Activated T-cell treated with anti-CD3 and anti-CD28 coated beads, Interleukin-2, amount 50 U/mL, for 4 hours (primary cell): ENCODE data around the gene ARHGAP44. TPM values are rescaled to one million over a fixed set of nuclear protein-coding genes. Genes with fewer than 3 reads are reported as not detected.

Experiments
- ATAC-seq, 2 donors: fragments of 200-7000 bp; cut with Tn5 transposase; one replicate each; pipeline ENCODE4 v1.10.0; 2021
- DNase-seq: peaks from one replicate; pipeline ENCODE4 v3.0.0-alpha.2; 2020
- H3K27me3 Mint-ChIP-seq: one replicate; pipeline ENCODE4 v1.8.0; 2021; ENCODE audit warnings: low read depth, mixed read lengths
- H3K36me3 Mint-ChIP-seq: one replicate; pipeline ENCODE4 v1.8.0; 2022; ENCODE audit warnings: mixed read lengths; ENCODE audit not compliant: insufficient read depth
- H3K4me1 Mint-ChIP-seq: one replicate; pipeline ENCODE4 v1.8.0; 2021; ENCODE audit warnings: low read depth, mixed read lengths
- H3K4me3 Mint-ChIP-seq: one replicate; pipeline ENCODE4 v1.8.0; 2021; ENCODE audit warnings: mild to moderate bottlenecking, moderate library complexity, mixed read lengths
- H3K9me3 Mint-ChIP-seq: one replicate; pipeline ENCODE4 v1.8.0; 2021; ENCODE audit warnings: mixed read lengths
- total RNA-seq, 3 donors: library from RNA; stranded (reverse); gene quantifications; one replicate each; pipeline ENCODE4 v1.2.1, GENCODE V29; 2021

ARHGAP44 gene
- total RNA-seq, 3 donors from 2014 or later = 0.10 to 0.11 TPM; not detected in 1

DNA sequence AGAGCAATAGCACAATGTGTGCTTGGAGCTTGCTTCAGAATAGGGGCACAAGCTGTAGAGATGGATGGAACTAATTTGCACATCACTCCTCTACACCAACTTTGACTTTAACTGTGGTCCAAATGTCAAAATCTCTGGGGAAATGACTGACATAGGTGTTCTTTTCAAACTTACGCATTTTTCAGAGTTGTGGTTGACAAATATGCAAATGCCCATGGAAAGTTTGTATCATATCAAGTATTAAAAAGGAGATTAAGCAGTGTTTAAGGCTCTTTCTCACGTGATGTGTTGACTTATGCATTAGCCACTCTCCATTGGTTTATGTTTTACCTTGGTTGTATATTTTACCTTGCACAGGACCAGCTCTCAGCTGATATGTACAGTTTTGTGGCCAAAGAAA lies 151.4 kb downstream of the ARHGAP44 start:
- H3K9me3 Mint-ChIP-seq = no peaks in the 10 kb centered on the region
- H3K27me3 Mint-ChIP-seq = peaks cover 3% of the 10 kb centered on the region
- H3K4me1 Mint-ChIP-seq = no peaks in the 10 kb centered on the region
- H3K4me3 Mint-ChIP-seq = no peak overlapping the region
- DNase-seq = no peak
- no peaks in the 10 kb centered on the region for H3K36me3 Mint-ChIP-seq
- no peak for ATAC-seq

DNA sequence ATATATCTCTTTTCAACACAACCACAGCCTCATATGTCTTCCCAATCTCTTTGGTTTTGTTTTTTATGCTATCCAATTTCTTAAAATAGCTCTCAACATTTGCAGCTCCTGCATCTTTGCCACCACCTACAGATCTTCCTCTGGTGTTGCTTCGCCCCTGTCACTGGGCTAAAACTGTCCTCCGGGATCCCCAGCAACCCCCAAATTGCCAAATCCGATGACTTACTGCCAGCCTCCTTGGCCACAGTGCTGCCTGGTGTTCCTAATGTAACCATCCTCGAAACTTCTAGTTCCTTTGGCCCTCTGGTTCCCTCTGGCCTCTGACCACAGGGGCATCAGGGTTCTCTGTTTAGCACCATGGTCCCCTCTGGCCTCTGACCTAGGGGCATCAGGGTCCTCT lies 157.7 kb downstream of the ARHGAP44 start:
- Mint-ChIP-seq H3K4me1 (no peaks in the 10 kb centered on the region), H3K4me3 (no peak overlapping the region), H3K36me3 (no peaks in the 10 kb centered on the region), H3K27me3 (peaks cover 4% of the 10 kb centered on the region), H3K9me3 (no peaks in the 10 kb centered on the region)
- no peak for DNase-seq
- no peak for ATAC-seq

- peaks cover 3% of the 10 kb centered on the region for H3K9me3 Mint-ChIP-seq
- no peaks in the 10 kb centered on the region for H3K36me3 Mint-ChIP-seq
- ATAC-seq (no peak), DNase-seq (no peak)
- no peak overlapping the region for H3K4me3 Mint-ChIP-seq
- H3K27me3 Mint-ChIP-seq = peaks cover 4% of the 10 kb centered on the region
- H3K4me1 Mint-ChIP-seq = no peaks in the 10 kb centered on the region
These were observed 162.7 kb downstream of the ARHGAP44 start for GRCh38 chr17:12952012-12952411.

DNA sequence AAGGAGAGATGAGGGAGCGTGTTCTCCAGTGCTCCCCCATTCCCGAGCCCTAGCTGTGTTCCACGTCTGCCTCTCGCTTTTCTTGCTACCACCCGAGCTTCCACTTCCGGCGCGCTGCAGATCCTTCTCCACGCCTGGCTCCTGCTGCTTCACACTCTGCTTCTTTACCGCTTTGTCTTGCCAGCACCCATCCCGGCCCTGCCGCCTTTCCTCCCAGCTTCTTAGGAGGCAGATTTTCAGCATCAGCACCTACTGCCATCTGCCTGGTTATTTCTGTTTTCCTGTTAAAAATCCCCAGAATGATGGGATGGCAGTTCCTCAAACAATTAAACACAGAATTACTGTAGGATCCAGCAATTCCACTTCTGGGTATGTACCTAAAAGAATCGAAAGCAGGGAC lies 163.9 kb downstream of the ARHGAP44 start:
- Mint-ChIP-seq H3K9me3 (peaks cover 7% of the 10 kb centered on the region), H3K36me3 (no peaks in the 10 kb centered on the region), H3K27me3 (no peaks in the 10 kb centered on the region), H3K4me3 (no peak overlapping the region), H3K4me1 (no peaks in the 10 kb centered on the region)
- DNase-seq (no peak), ATAC-seq (no peak)

DNA sequence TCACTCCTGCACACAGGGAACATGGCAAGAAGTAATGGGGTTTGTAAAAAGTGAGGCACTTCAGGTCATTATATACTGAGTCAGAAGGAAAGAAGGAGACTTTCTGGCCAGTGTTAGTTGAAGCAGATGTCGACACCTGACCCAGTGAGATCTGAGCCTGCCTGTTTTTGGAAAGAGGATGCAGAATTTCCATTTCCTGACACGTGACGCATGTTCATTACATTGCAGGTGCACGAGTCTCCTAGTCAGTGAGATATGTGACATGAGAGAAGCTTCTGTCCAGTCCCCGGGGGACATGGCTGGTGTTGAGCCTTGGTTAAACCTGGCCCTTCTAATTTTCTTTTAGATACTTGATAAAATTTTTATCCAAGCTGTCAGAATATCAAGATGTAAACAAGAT lies 166.2 kb downstream of the ARHGAP44 start:
- Mint-ChIP-seq H3K9me3 (peaks cover 7% of the 10 kb centered on the region), H3K4me3 (no peak overlapping the region), H3K36me3 (no peaks in the 10 kb centered on the region), H3K4me1 (no peaks in the 10 kb centered on the region), H3K27me3 (no peaks in the 10 kb centered on the region)
- no peak for DNase-seq
- no peak for ATAC-seq

GRCh38 chr17:12958786-12959185 lies 169.5 kb downstream of the ARHGAP44 start:
- DNase-seq (no peak), ATAC-seq (no peak)
- peaks cover 7% of the 10 kb centered on the region for H3K9me3 Mint-ChIP-seq
- no peaks in the 10 kb centered on the region for H3K27me3 Mint-ChIP-seq
- H3K4me1 Mint-ChIP-seq = no peaks in the 10 kb centered on the region
- no peak overlapping the region for H3K4me3 Mint-ChIP-seq
- H3K36me3 Mint-ChIP-seq = no peaks in the 10 kb centered on the region

- Mint-ChIP-seq H3K9me3 (peaks cover 7% of the 10 kb centered on the region), H3K4me1 (no peaks in the 10 kb centered on the region), H3K27me3 (no peaks in the 10 kb centered on the region), H3K4me3 (no peak overlapping the region), H3K36me3 (no peaks in the 10 kb centered on the region)
- DNase-seq = no peak
- no peak for ATAC-seq
These were observed 170.1 kb downstream of the ARHGAP44 start for GRCh38 chr17:12959441-12959840.

- no peaks in the 10 kb centered on the region for H3K4me1 Mint-ChIP-seq
- peaks cover 4% of the 10 kb centered on the region for H3K9me3 Mint-ChIP-seq
- no peaks in the 10 kb centered on the region for H3K27me3 Mint-ChIP-seq
- no peak for ATAC-seq
- H3K4me3 Mint-ChIP-seq = no peak overlapping the region
- no peak for DNase-seq
- no peaks in the 10 kb centered on the region for H3K36me3 Mint-ChIP-seq
These were observed 172.4 kb downstream of the ARHGAP44 start for GRCh38 chr17:12961655-12962054.

DNA sequence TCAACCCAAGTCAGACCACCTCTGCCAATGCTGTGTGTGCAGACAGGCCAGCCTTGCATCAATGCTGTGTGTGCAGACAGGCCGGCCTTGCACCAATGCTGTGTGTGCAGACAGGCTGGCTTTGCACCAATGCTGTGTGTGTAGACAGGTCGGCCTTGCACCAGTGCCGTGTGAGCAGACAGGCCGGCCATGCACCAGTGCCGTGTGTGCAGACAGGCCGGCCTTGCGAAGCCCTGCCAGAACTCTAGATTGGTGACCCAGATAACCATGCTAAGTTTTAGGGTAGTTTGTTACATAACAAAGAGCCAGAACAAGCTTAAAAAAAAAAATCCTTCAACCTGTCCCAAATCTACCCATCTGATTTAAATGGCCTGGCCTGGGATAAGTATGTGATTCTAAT lies 174.2 kb downstream of the ARHGAP44 start:
- H3K4me3 Mint-ChIP-seq = no peak overlapping the region
- ATAC-seq = no peak
- H3K4me1 Mint-ChIP-seq = no peaks in the 10 kb centered on the region
- no peaks in the 10 kb centered on the region for H3K9me3 Mint-ChIP-seq
- no peak for DNase-seq
- no peaks in the 10 kb centered on the region for H3K27me3 Mint-ChIP-seq
- no peaks in the 10 kb centered on the region for H3K36me3 Mint-ChIP-seq

GRCh38 chr17:12964162-12964561 lies 174.9 kb downstream of the ARHGAP44 start:
- DNase-seq (no peak), ATAC-seq (no peak)
- H3K27me3 Mint-ChIP-seq = no peaks in the 10 kb centered on the region
- H3K36me3 Mint-ChIP-seq = no peaks in the 10 kb centered on the region
- no peaks in the 10 kb centered on the region for H3K4me1 Mint-ChIP-seq
- no peak overlapping the region for H3K4me3 Mint-ChIP-seq
- H3K9me3 Mint-ChIP-seq = no peaks in the 10 kb centered on the region

DNA sequence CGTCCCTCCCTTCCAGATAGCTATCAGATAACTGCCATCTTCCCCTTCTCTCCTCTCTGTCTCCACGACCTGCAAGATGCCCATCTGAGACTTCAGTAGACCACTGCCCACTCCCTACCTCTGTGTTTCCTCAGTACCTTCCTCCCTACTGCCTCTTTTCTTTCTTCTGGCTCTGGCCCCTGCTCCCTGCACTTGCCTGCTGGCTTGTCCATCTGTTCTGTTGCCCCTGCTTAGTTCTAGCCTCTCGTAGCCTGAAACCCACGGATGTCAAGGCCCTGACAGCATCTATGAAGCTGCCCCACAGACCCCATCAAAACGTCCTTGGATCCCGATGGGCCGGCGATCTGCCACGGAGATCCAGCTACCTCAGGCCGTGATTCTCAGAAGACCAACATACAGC lies 175.5 kb downstream of the ARHGAP44 start:
- no peaks in the 10 kb centered on the region for H3K9me3 Mint-ChIP-seq
- no peaks in the 10 kb centered on the region for H3K4me1 Mint-ChIP-seq
- H3K36me3 Mint-ChIP-seq = no peaks in the 10 kb centered on the region
- ATAC-seq = no peak
- no peaks in the 10 kb centered on the region for H3K27me3 Mint-ChIP-seq
- no peak for DNase-seq
- H3K4me3 Mint-ChIP-seq = no peak overlapping the region

- Mint-ChIP-seq H3K4me3 (no peak overlapping the region), H3K27me3 (no peaks in the 10 kb centered on the region), H3K4me1 (no peaks in the 10 kb centered on the region), H3K36me3 (no peaks in the 10 kb centered on the region), H3K9me3 (no peaks in the 10 kb centered on the region)
- no peak for DNase-seq
- ATAC-seq = no peak
These were observed 176.7 kb downstream of the ARHGAP44 start for GRCh38 chr17:12965988-12966387.

GRCh38 chr17:12966413-12966812 lies 177.1 kb downstream of the ARHGAP44 start:
- no peak for ATAC-seq
- no peak for DNase-seq
- no peaks in the 10 kb centered on the region for H3K4me1 Mint-ChIP-seq
- H3K27me3 Mint-ChIP-seq = peaks cover under 1% of the 10 kb centered on the region
- no peaks in the 10 kb centered on the region for H3K36me3 Mint-ChIP-seq
- H3K9me3 Mint-ChIP-seq = no peaks in the 10 kb centered on the region
- no peak overlapping the region for H3K4me3 Mint-ChIP-seq

DNA sequence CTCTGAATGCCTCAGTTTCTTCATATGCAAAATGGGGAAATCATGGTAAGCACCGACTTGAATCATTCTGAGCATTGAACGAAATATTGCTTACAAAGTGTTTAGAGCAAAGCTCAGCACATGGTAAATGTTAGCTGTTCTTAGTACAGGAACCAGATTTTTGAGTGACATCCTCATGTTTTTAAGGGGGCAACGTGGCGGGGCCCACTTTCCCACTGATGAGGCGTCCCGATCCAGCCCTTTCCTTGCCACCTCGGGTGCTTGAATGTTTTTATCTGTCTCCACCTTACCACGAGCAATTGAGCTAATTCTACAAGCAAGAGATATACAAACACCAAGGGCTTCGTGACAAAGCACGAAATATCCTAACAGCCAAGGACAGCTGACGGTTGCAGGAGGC lies 178.7 kb downstream of the ARHGAP44 start:
- Mint-ChIP-seq H3K4me1 (no peaks in the 10 kb centered on the region), H3K36me3 (no peaks in the 10 kb centered on the region), H3K27me3 (peaks cover 9% of the 10 kb centered on the region), H3K4me3 (no peak overlapping the region), H3K9me3 (no peaks in the 10 kb centered on the region)
- DNase-seq = no peak
- no peak for ATAC-seq

- peaks cover 47% of the 10 kb centered on the region for H3K27me3 Mint-ChIP-seq
- DNase-seq = no peak
- peak; percentile 25 to 34 for ATAC-seq
- peaks cover 3% of the 10 kb centered on the region for H3K4me1 Mint-ChIP-seq
- no peaks in the 10 kb centered on the region for H3K9me3 Mint-ChIP-seq
- no peak overlapping the region for H3K4me3 Mint-ChIP-seq
- H3K36me3 Mint-ChIP-seq = no peaks in the 10 kb centered on the region
These were observed 184.3 kb downstream of the ARHGAP44 start for GRCh38 chr17:12973496-12974004.

DNA sequence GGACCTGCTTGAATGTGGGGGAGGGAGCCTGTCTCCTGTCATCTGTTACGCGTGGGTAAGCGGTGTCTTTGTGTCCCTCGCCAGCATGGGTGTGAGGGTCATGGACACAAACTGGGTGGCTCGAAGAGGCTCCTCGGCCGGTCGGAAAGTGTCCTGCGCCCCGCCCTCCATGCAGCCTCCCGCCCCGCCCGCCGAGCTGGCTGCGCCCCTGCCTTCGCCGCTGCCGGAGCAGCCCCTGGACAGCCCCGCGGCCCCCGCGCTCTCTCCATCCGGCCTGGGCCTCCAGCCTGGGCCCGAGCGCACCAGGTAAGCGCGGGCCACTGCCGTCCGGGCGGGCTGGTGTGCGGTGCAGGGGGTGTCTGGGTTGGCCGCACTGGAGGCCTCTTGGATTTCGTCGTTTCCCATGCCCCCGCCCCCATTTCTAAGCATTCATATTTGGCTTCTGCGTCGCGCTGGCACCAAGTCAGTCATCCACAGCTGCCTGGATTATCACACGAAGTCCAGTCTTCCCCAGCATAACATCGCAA lies 184.8 kb downstream of the ARHGAP44 start:
- ATAC-seq (peak; percentile 18 to 46), DNase-seq (no peak)
- Mint-ChIP-seq H3K4me1 (peaks cover 3% of the 10 kb centered on the region), H3K27me3 (peaks cover 47% of the 10 kb centered on the region), H3K9me3 (no peaks in the 10 kb centered on the region), H3K4me3 (no peak overlapping the region), H3K36me3 (no peaks in the 10 kb centered on the region)
